AG09309 (cell line): ENCODE measurements around the gene GRAMD4.

ENCODE experiments used
- DNase-seq: peaks from one replicate; pipeline ENCODE4 v3.0.0-alpha.2; 2010; ENCODE audit warnings: low read depth
- H3K4me3 ChIP-seq: 2 replicates; pipeline ENCODE4 v1.5.1; 2011; ENCODE audit warnings: mild to moderate bottlenecking, low read depth, low read length, moderate library complexity; ENCODE audit not compliant: control insufficient read depth
- CTCF ChIP-seq: IDR thresholded peaks from 2 replicates; pipeline ENCODE4 v1.5.1; 2011; ENCODE audit warnings: mild to moderate bottlenecking, low read depth, low read length, inconsistent platforms; ENCODE audit not compliant: insufficient read depth, control insufficient read depth; ENCODE audit errors: missing control alignments

GRAMD4 gene

DNA sequence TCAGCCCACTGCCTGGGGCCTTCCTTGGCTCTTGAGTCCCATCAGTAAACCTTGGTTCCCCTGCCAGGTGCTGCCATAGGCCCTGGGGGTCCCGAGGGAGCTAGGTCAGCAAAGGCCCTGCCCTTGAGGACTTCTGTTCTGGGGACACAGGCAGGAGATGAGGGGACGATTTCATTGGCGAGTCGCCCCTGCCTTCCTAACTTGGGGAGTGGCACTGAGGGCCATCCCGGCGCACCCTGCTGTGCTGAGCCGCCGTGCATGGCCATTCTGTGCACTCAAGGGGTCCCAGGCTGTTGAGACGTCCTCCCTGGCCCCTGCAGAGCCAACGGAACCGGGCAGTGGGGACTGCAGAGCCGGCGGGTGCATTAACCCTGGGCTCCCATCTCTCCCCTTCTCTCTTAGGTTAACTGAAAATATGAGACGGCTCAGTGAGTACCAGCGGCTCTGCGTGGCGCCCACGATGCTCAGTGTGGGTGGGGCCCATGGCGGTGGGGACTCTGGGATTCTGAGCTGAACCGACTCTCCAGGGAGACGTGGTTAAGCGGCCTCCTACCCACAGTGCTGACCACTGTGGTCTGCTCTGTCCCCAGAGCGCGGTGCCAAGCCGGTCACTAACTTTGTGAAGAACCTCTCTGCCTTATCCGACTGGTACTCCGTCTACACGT lies 43.4 kb downstream of the GRAMD4 start:
- no peak overlapping the region for H3K4me3 ChIP-seq
- TF ChIP-seq CTCF, result no peak

GRCh38 chr22:46664301-46664855 lies 44.2 kb downstream of the GRAMD4 start:
- DNase-seq, result no peak
- TF ChIP-seq CTCF, result no peak
- no peak overlapping the region for H3K4me3 ChIP-seq

More for the DNA sequence above, 43.4 kb downstream of the GRAMD4 start:
- DNase-seq, result no peak

- no peak for DNase-seq
- no peak for TF ChIP-seq CTCF
- H3K4me3 ChIP-seq, result no peak overlapping the region
Measured at GRCh38 chr22:46665151-46665695, 45.0 kb downstream of the GRAMD4 start.

DNA sequence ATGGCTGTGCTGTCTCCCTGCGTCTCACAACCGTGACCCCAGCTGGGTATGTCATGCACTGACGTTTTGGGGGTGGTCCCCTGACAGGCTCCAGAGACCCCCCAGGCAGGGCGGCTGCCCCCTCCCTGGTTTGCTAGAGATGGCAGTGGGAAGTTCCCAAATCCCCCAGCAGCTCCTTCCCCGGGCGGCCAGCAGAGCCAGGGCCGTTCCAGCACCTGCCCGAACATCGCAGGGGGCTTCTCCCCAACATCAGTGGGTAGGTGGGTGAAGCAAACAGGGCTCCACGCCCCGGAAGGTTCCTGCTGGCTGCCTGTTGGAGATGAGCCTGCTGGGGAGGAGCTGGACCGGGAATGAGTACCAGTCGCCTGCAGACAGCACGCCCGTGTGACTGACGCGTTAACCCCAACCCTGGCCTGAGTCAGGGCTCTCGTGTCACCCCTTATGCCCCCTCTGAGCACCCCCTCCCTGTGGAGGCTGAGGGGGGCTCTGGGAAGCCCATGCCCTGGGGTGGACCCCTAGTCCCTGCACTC lies 45.6 kb downstream of the GRAMD4 start:
- TF ChIP-seq CTCF, result no peak
- H3K4me3 ChIP-seq, result no peak overlapping the region
- DNase-seq, result no peak

- TF ChIP-seq CTCF, result no peak
- DNase-seq, result no peak
- no peak overlapping the region for H3K4me3 ChIP-seq
Measured at GRCh38 chr22:46666577-46667244, 46.5 kb downstream of the GRAMD4 start.

- no peak for DNase-seq
- no peak for TF ChIP-seq CTCF
- H3K4me3 ChIP-seq, result no peak overlapping the region
Measured at GRCh38 chr22:46667245-46667623, 47.0 kb downstream of the GRAMD4 start.
